SK-MEL-5 (cell line): ENCODE measurements around the gene RELN. TPM values are rescaled to one million over a fixed set of nuclear protein-coding genes. Genes with fewer than 3 reads are reported as not detected.
"Not testable (repeated sequence)": the region's sequence is repeated elsewhere in the genome, so short reads cannot be mapped to it uniquely, and the experiment has no call there.

ENCODE experiments used
- DNase-seq: peaks from one replicate; pipeline ENCODE4 v3.0.0-alpha.2; 2016; ENCODE audit warnings: low read depth, low spot score
- in situ Hi-C: cut with HindIII; loops from 2 replicates; pipeline ENCODE4 v1.10.0; 2016; ENCODE audit warnings: low sequenced_read_pairs, high pct_unique_total_duplicates, low pct_unique_long_range_greater_than_20kb
- total RNA-seq: library from RNA; depleted of rRNA; stranded (reverse); fragments of >200 nt; shearing (Covaris generic); gene quantifications from 2 replicates; pipeline ENCODE4 v1.2.3, GENCODE V29; 2014

Gene RELN
- total RNA-seq, 1 experiment from 2014 or later: 5.1 TPM

- DNase-seq: no peak
- in situ Hi-C loops: no loop called here
These were observed 67.8 kb downstream of the RELN start for GRCh38 chr7:103921692-103922091.

GRCh38 chr7:103919272-103919868 is 70.1 kb downstream of the RELN start:
- no peak for DNase-seq
- in situ Hi-C loops: no loop called here

- no peak for DNase-seq
- in situ Hi-C loops: no loop called here
These were observed 70.7 kb downstream of the RELN start for GRCh38 chr7:103918631-103919271.

- no peak for DNase-seq
- in situ Hi-C loops: no loop called here
These were observed 73.6 kb downstream of the RELN start for GRCh38 chr7:103915680-103916357.

GRCh38 chr7:103914147-103914899 is 75.1 kb downstream of the RELN start:
- in situ Hi-C loops: no loop called here
- no peak for DNase-seq

- in situ Hi-C loops: no loop called here
These were observed 76.4 kb downstream of the RELN start for GRCh38 chr7:103912891-103913605.

GRCh38 chr7:103911015-103911414 is 78.4 kb downstream of the RELN start:
- in situ Hi-C loops: not testable (repeated sequence)

More at GRCh38 chr7:103912891-103913605, 76.4 kb downstream of the RELN start:
- DNase-seq: peak; percentile 30

GRCh38 chr7:103905997-103906396 is 83.5 kb downstream of the RELN start:
- DNase-seq: no peak
- in situ Hi-C loops: no loop called here

More at GRCh38 chr7:103911015-103911414, 78.4 kb downstream of the RELN start:
- DNase-seq: not testable (repeated sequence)

GRCh38 chr7:103902917-103903316 is 86.5 kb downstream of the RELN start:
- in situ Hi-C loops: no loop called here
- DNase-seq: no peak

- in situ Hi-C loops, DNase-seq: not testable (repeated sequence)
These were observed 92.6 kb downstream of the RELN start for GRCh38 chr7:103896826-103897225.

- in situ Hi-C loops: no loop called here
- no peak for DNase-seq
These were observed 94.5 kb downstream of the RELN start for GRCh38 chr7:103894656-103895596.

GRCh38 chr7:103893350-103893749 is 96.1 kb downstream of the RELN start:
- in situ Hi-C loops: no loop called here

GRCh38 chr7:103889451-103889850 is 100.0 kb downstream of the RELN start:
- no peak for DNase-seq
- in situ Hi-C loops: no loop called here

More at GRCh38 chr7:103893350-103893749, 96.1 kb downstream of the RELN start:
- DNase-seq: no peak

GRCh38 chr7:103888603-103889153 is 100.8 kb downstream of the RELN start:
- DNase-seq: no peak
- in situ Hi-C loops: no loop called here

GRCh38 chr7:103887853-103888602 is 101.4 kb downstream of the RELN start:
- peak; percentile 49 for DNase-seq
- in situ Hi-C loops: no loop called here

GRCh38 chr7:103887050-103887449 is 102.4 kb downstream of the RELN start:
- in situ Hi-C loops: no loop called here
- DNase-seq: no peak
